Ascending aorta (tissue), 2 donors: Measurements from ENCODE around the gene SLC35F3. TPM values are rescaled to one million over a fixed set of nuclear protein-coding genes. Genes with fewer than 3 reads are reported as not detected.

Experiments used
- DNase-seq, 2 donors: peaks; one replicate each; pipeline ENCODE4 v3.0.0-alpha.2; 2019; ENCODE audit warnings: low spot score in 2 of 2
- H3K27ac ChIP-seq, 2 donors: fragments of 200-600 bp; sonication (generic); one replicate each; pipeline ENCODE4 v1.5.1; 2016 to 2017; ENCODE audit warnings: mild to moderate bottlenecking in 1 of 2
- H3K27me3 ChIP-seq: fragments of 200-600 bp; sonication (generic); one replicate; pipeline ENCODE4 v1.5.1; 2017
- H3K36me3 ChIP-seq, 2 donors: fragments of 200-600 bp; sonication (generic); one replicate each; pipeline ENCODE4 v1.5.1; 2016
- H3K4me1 ChIP-seq, 2 donors: fragments of 200-600 bp; sonication (generic); one replicate each; pipeline ENCODE4 v1.5.1; 2016 to 2017; ENCODE audit warnings: mild to moderate bottlenecking in 1 of 2
- H3K4me3 ChIP-seq, 2 donors: fragments of 200-600 bp; sonication (generic); one replicate each; pipeline ENCODE4 v1.5.1; 2016 to 2017; ENCODE audit warnings: mild to moderate bottlenecking in 1 of 2
- H3K9me3 ChIP-seq, 2 donors: fragments of 200-600 bp; sonication (generic); one replicate each; pipeline ENCODE4 v1.5.1; 2016
- intact Hi-C: fragments of 100-400 bp; cut with DNase I; formaldehyde crosslinking; loops from one replicate; pipeline ENCODE4 v1.15.1; 2023
- total RNA-seq: library from RNA; depleted of rRNA; stranded (reverse); fragments of >200 nt; gene quantifications from one replicate; pipeline ENCODE4 v1.1.0, GENCODE V29; 2016
- TF ChIP-seq, protein P1 (sequence below), 3 experiments: fragments of 200-600 bp in 2 of 3; fragments of 450-650 bp in 1 of 3; sonication (generic) in 2 of 3; IDR thresholded peaks; one replicate each; pipeline ENCODE4 v1.5.1; 2016 to 2019; ENCODE audit warnings: antibody characterized with exemption in 3 of 3, mild to moderate bottlenecking in 1 of 3, moderate library complexity in 1 of 3

SLC35F3 gene
- total RNA-seq, 1 donor from 2014 or later, result 1.4 TPM

DNA sequence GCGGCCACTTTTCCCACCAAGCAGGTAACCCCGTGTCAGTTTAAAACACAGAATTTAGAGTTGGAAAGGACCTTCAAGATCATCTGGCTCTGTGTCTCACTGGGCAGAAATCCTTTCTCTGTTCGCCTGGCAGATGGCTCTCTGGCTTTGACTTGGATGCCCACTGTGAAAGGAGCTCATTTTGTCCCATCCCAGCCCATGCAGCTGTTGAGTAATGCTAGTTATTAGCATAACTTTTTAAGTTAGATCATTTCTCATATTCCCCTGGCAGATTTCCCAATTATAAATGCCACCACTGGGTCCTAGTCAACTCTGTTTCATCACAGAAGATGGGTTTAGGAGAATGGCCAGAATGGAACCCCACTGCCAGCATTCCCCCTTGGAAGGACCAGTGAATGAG lies 55.9 kb downstream of the SLC35F3 start:
- Histone ChIP-seq H3K36me3 (no peaks in the 10 kb centered on the region), H3K9me3 (no peaks in the 10 kb centered on the region), H3K4me1 (no peaks in the 10 kb centered on the region), H3K27ac (no peak overlapping the region), H3K4me3 (no peak overlapping the region), H3K27me3 (no peaks in the 10 kb centered on the region)
- DNase-seq, result no peak
- TF ChIP-seq, protein P1, sequence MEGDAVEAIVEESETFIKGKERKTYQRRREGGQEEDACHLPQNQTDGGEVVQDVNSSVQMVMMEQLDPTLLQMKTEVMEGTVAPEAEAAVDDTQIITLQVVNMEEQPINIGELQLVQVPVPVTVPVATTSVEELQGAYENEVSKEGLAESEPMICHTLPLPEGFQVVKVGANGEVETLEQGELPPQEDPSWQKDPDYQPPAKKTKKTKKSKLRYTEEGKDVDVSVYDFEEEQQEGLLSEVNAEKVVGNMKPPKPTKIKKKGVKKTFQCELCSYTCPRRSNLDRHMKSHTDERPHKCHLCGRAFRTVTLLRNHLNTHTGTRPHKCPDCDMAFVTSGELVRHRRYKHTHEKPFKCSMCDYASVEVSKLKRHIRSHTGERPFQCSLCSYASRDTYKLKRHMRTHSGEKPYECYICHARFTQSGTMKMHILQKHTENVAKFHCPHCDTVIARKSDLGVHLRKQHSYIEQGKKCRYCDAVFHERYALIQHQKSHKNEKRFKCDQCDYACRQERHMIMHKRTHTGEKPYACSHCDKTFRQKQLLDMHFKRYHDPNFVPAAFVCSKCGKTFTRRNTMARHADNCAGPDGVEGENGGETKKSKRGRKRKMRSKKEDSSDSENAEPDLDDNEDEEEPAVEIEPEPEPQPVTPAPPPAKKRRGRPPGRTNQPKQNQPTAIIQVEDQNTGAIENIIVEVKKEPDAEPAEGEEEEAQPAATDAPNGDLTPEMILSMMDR (IDR thresholded peaks at IDR 0.05), result no peak
- intact Hi-C loops, result no loop called here

DNA sequence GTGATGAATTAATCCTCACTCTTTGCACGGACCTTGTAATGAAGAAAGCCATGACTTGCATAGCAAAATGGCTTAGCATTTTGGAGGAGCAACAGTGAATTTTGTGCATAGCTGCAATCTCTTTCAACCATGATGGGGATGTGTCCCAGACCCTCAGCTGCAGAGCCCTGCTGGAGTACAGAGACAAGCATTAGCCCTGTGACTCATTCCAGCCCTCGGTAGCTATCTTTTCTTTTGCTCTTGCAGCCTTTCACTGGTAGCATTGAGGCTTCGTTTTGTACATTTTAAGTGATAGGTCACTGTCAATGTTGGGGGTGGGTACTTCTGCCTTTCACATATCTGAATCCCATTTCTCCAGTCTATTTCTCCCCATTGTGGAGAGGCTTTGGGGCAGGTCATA lies 58.4 kb downstream of the SLC35F3 start:
- intact Hi-C loops, result no loop called here
- no peak for DNase-seq
- Histone ChIP-seq H3K27me3 (no peaks in the 10 kb centered on the region), H3K9me3 (no peaks in the 10 kb centered on the region), H3K4me3 (no peak overlapping the region), H3K36me3 (no peaks in the 10 kb centered on the region), H3K27ac (no peak overlapping the region), H3K4me1 (no peaks in the 10 kb centered on the region)
- TF ChIP-seq, protein P1 (IDR thresholded peaks at IDR 0.05), result no peak

DNA sequence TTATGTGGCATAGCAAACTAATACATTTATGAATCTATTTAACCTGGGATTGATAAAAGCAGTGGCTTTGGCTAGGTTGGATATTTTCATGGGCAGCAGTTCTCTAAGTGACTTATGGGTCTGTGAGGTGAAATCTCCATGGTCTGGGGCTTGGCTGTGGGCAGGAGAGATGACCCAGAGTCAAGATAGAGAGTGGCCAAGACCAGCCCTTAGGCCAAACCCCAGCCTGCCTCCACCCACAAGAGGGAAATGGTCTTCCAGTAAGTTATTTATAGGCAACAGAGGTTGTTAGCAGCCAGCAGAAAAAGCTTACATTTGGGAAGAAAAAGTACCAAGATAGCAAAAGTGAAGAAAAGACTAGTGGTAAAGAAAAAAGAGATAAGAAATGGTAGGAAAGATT lies 61.4 kb downstream of the SLC35F3 start:
- TF ChIP-seq, protein P1 (IDR thresholded peaks at IDR 0.05), result no peak
- Histone ChIP-seq H3K27ac (no peak overlapping the region), H3K36me3 (no peaks in the 10 kb centered on the region), H3K9me3 (no peaks in the 10 kb centered on the region), H3K4me1 (no peaks in the 10 kb centered on the region), H3K27me3 (no peaks in the 10 kb centered on the region), H3K4me3 (no peak overlapping the region)
- no peak for DNase-seq
- intact Hi-C loops, result no loop called here

DNA sequence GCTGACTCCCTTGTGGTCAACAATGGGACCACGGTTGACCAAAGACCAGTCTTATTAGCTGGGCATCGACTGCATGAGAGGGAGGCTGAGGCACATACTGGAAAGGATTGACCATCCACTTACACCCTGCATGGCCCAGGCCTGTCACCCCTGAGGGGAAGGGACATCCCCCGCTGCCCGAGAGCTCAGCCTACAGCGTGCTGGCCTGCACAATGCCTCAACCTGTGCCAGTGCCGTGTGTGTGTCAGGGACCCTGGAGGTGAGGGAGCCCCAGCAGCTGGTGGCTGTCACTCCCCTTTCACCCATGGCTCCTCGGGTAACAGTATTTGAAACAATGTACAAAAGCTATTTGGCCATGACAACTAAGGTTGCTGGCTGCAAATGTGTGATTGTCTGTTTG lies 67.3 kb downstream of the SLC35F3 start:
- TF ChIP-seq, protein P1 (IDR thresholded peaks at IDR 0.05), result no peak
- Histone ChIP-seq H3K36me3 (no peaks in the 10 kb centered on the region), H3K4me1 (no peaks in the 10 kb centered on the region), H3K27ac (no peak overlapping the region), H3K27me3 (no peaks in the 10 kb centered on the region), H3K9me3 (no peaks in the 10 kb centered on the region), H3K4me3 (no peak overlapping the region)
- intact Hi-C loops, result no loop called here
- no peak for DNase-seq

DNA sequence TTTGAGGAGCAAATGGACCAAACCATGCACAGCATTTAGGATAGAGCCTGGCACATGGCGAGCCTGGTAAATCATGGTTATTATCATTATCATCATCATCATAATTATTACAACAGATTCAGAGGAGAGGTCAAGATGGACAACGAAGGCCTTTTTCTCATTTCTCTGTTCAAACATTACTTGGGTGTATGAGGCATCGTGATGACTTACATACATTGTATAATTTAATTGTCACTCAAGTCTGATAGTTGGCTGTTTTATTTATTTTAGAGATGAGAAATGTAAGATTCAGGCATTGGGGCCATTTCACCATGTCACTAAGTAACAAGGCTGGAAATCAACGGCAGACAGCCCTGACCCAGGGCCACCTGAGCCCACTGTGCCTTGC lies 68.1 kb downstream of the SLC35F3 start:
- TF ChIP-seq, protein P1 (IDR thresholded peaks at IDR 0.05), result no peak
- intact Hi-C loops, result no loop called here

DNA sequence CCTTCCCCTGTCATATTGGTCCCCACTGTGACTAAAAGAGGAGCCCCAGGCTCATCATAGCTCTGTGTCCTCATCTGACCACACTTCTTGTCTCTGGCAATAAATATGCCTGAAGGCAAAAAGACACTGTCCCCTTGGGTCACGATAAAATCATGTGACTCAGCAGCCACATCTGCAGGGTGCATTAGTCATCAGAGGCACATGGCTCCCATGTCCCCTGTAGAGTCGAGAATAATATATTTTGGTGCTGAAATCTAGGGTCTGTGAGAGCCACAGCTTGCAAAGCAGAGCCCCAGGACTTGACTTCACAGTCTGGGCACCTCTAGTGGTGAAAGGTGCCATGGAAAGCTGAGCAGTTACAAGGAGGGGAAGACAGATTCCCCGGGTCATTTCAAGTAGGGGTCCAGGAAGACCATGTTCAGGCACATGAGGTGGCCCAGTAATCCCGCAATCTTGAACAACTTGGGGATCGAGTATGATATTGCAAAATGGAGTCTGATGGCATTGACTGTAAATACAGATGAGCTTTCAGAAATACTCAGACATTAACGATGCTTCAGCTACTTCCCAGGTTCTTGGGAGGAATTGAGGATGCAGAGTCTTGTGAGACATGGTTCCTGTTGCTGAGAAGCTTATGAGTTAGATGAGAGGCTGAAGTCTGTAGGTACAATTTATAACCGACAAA lies 68.6 kb downstream of the SLC35F3 start:
- Histone ChIP-seq H3K36me3 (no peaks in the 10 kb centered on the region), H3K4me3 (no peak overlapping the region), H3K4me1 (no peaks in the 10 kb centered on the region), H3K27ac (no peak overlapping the region), H3K9me3 (no peaks in the 10 kb centered on the region), H3K27me3 (no peaks in the 10 kb centered on the region)
- intact Hi-C loops, result no loop called here
- DNase-seq, result no peak
- TF ChIP-seq, protein P1 (IDR thresholded peaks at IDR 0.05), result no peak

More for the DNA sequence above, 68.1 kb downstream of the SLC35F3 start:
- no peak for DNase-seq
- H3K4me1 ChIP-seq, result no peaks in the 10 kb centered on the region
- H3K27ac ChIP-seq, result no peak overlapping the region
- H3K27me3 ChIP-seq, result no peaks in the 10 kb centered on the region
- H3K4me3 ChIP-seq, result no peak overlapping the region
- H3K9me3 ChIP-seq, result no peaks in the 10 kb centered on the region
- no peaks in the 10 kb centered on the region for H3K36me3 ChIP-seq
